Prostate gland (tissue), 2 donors: Measurements from ENCODE around the gene FMN2.

Experiments
- POLR2A ChIP-seq: fragments of 450-650 bp; IDR thresholded peaks from one replicate; pipeline ENCODE4 v1.6.1; 2016; ENCODE audit warnings: antibody characterized with exemption, mild to moderate bottlenecking
- TF ChIP-seq, protein P1 (sequence below), 4 experiments: fragments of 200-600 bp in 2 of 4; fragments of 450-650 bp in 2 of 4; sonication (generic) in 2 of 4; IDR thresholded peaks; 1 replicate in 3 of 4; 2 replicates in 1 of 4; pipeline ENCODE4 v1.5.1; 2016 to 2019; ENCODE audit warnings: antibody characterized with exemption in 4 of 4, mild to moderate bottlenecking in 2 of 4, moderate library complexity in 2 of 4

DNA sequence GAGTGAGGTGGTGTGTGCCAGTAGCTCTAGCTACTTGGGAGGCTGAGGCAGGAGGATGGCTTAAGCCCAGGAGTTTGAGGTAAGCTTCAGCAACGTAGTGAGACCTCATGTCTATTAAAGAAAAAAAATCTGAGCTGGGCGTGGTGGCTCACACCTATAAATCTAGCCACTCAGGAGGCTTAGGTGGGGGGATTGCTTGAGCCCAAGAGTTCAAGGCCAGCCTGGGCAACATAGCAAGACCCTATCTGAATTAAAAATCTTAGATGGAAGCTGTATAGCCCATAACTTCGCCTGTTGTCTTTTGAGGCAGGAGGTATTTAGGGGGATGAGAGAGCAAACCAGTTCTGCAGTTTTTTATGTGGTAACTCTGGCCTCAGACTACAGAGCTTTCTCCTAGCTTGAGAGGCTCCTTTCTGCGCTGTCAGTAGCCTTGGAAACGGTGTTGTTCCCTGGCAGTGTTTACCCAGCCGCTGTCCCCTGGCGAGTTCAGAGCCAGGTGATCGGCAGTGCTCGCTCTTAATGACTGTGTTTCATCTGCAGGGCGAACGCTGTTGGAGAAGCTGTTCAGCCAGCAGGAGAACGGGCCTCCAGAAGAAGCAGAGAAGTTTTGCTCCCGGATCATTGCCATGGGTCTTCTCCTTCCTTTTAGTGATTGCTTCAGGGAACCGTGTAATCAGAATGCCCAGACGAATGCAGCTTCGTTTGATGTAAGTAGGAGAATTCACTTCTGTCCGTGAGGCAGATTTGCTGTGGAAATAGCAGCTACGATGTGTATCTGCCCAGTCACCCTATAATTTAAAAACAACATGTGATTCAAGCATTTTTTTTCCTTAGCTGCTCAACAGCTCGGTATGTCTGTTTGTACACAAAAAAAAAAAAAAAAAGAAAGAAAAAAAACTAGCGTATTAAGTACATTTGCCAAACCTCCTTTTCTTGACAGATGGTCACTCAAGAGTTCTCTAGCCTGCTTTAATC lies 31.2 kb downstream of the FMN2 start:
- no peak for TF ChIP-seq POLR2A
- TF ChIP-seq, protein P1, sequence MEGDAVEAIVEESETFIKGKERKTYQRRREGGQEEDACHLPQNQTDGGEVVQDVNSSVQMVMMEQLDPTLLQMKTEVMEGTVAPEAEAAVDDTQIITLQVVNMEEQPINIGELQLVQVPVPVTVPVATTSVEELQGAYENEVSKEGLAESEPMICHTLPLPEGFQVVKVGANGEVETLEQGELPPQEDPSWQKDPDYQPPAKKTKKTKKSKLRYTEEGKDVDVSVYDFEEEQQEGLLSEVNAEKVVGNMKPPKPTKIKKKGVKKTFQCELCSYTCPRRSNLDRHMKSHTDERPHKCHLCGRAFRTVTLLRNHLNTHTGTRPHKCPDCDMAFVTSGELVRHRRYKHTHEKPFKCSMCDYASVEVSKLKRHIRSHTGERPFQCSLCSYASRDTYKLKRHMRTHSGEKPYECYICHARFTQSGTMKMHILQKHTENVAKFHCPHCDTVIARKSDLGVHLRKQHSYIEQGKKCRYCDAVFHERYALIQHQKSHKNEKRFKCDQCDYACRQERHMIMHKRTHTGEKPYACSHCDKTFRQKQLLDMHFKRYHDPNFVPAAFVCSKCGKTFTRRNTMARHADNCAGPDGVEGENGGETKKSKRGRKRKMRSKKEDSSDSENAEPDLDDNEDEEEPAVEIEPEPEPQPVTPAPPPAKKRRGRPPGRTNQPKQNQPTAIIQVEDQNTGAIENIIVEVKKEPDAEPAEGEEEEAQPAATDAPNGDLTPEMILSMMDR (IDR thresholded peaks at IDR 0.05) = no peak
